Activated CD8-positive, alpha-beta memory T cell treated with anti-CD3 and anti-CD28 coated beads for 48 hours (primary cell): Measurements from ENCODE around the gene SMIM3.
A peak's percentile ranks its signal among the peaks of the same experiment; 100 is the strongest.
"Not testable (repeated sequence)": the region's sequence is repeated elsewhere in the genome, so short reads cannot be mapped to it uniquely, and the experiment has no call there.

Experiments
- DNase-seq, 3 experiments: peaks; one replicate each; pipeline ENCODE4 v3.0.0-alpha.2; 2020; ENCODE audit warnings: low read depth in 2 of 3, low spot score in 2 of 3

Gene SMIM3, protein sequence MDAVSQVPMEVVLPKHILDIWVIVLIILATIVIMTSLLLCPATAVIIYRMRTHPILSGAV

DNA sequence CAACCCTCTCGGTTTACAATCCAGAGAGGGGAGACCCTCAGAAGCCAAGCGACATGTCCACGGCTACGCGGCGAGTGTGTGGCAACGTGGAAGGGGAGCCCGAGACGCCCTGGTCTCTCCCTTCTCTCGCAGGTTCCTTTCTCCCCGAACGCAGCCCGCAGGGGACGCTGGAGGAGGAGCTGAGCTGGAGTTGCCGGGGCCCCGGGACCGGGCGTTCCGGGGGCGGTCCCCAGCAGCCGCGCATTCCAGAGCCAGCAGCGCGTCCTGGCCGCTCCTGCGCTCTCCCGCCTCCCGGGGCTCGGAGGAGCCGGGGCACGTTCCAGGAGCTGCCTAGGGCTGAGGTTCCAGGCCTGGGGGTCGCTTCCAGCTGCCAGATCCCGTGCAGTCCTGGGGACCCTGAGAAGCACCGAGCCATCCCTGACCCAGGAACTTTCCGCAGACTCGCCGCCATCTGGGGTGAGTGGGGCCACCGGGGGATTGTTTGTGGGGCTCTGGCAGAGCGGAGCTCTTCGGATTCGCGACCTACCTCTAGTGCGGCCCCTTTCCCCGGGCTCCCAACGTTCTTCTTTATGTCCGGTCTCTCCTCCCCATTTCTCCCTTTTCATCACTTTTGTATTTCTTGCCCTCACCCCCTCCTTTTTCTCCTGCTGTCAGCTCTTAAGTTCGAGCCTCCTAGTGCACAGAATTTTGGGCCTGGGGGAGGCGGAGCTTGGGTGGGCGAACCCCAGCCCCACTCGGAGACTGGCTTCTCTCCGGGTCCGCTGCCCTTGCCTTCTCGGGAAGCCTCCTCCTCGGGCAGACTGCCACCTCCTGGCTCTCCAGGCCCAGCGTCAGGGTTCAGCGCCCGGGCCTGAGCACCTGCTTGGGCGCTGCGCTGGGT, at the start of gene SMIM3:
Gene SMIM3, plus strand, starts transcription at position 241 of the 880 bp plus-strand sequence. CDS start 16,684 bp downstream, outside the sequence.
- peak in 1 of 3 experiments; percentile 46 for DNase-seq

DNA sequence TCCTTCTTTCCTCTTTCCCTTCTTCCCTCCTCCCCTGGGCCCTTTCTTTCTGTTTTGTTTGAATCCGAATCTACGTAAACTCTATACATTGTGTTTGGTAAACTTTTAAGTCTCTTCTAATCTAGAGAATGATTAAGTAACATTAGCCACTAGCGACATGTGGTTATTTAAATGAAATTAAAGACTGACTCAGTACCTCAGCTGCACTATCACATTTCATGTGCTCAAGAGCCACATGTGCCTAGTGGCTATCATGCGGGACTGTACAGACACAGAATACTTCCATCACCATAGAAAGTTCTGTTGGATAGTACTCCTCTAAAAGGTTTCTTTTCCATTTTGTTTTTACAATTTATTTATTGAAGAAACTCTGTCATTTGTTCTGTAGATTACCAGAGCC, 48.7 kb upstream of the SMIM3 start:
- no peak for DNase-seq

GRCh38 chr5:150731669-150732242, 46.8 kb upstream of the SMIM3 start:
- DNase-seq = no peak

DNA sequence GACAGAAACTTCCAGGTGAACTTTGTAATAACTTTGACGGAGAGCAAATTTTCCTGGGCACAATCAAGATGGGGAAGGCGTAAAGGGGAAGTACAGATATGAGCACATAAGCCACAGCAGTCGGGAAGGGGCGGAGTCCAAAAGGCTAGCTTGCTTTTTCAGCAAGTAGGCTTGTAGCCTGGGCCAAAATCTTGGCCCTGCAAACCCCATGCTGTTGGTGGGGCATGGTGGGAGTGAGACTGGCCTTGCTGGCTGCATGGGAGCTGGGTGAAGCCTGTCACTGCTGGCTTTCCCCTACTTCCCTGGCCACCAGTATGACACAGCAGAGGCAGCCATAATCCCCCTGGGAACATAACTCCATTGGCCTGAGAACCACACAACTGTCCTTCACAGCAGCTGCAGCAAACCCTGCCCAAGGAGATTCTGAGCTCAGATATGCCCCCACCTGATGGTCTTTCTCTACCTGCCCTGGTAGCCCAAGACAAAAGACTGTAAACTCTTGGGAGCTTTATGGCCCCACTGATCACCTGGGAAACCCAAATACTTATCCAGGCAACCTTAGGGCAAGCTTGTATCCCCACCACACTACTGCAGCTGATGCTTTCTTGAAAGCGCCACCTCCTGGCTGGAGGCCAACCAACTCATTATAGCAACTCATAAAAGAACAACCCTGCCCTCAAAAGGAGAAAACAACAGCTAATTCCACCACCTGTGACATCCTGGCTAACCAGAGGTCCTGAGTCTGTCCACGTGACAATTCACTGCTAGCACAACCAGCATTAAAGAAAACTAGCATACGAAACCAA, 43.8 kb upstream of the SMIM3 start:
- DNase-seq = no peak

DNA sequence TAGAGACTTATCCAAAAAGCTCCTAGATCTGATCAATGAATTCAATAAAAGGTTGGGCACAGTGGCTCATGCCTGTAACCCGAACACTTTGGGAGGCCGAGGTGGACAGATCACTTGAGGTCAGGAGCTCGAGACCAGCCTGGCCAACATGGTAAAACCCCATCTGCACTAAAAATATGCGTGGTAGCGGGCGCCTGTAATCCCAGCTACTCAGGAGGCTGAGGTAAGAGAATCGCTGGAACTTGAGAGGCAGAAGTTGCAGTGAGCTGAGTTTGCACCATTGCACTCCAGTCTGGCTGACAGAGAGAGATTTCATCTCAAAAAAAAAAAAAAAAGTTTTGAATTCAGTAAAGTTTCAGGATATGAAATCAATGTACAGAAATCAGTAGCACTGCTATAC, 39.7 kb upstream of the SMIM3 start:
- DNase-seq = no peak

DNA sequence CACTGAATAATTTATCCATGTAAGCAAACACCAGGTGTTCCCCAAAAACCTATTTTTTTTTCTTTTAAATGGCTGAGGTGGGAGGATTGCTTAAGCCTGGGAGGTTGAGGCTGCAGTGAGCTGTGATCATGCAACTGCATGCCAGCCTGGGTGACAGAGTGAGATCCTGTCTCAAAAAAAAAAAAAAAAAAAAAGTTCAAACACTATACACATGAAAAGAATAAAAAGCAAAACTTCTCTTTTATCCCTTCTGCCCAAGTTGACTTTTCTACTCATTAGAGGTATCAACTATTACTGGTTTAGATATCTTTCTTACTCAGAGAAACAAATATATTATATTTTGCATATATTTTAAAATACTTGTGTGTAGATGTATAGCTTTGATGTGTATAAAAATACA, 37.6 kb upstream of the SMIM3 start:
- DNase-seq = no peak

GRCh38 chr5:150742455-150743141, 36.0 kb upstream of the SMIM3 start:
- DNase-seq = not testable (repeated sequence)

- not testable (repeated sequence) for DNase-seq
These were observed 35.4 kb upstream of the SMIM3 start for GRCh38 chr5:150743142-150743488.

DNA sequence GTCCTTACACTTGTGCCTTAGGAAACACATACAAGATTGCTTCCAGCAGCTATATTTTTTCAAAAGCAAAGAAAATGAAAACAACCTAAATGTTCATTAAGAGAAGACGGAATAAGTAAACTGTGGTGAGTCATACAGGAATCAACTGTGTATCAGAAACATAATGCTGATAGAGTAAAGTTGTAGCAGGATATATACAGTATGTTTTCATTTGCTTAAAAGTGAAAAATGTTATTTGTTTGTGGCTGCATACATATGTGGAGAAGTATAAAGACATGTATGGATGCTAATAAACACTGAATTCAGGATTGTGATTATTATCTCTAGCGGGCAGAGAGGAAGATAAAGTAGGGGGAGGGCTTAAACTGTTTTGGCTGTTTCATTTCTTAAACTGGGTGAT, 28.1 kb upstream of the SMIM3 start:
- DNase-seq = no peak

- DNase-seq = no peak
These were observed 27.3 kb upstream of the SMIM3 start for GRCh38 chr5:150751096-150751891.

GRCh38 chr5:150753463-150753862, 25.1 kb upstream of the SMIM3 start:
- no peak for DNase-seq

- no peak for DNase-seq
These were observed 24.7 kb upstream of the SMIM3 start for GRCh38 chr5:150753863-150754262.

- no peak for DNase-seq
These were observed 21.4 kb upstream of the SMIM3 start for GRCh38 chr5:150757087-150757649.

DNA sequence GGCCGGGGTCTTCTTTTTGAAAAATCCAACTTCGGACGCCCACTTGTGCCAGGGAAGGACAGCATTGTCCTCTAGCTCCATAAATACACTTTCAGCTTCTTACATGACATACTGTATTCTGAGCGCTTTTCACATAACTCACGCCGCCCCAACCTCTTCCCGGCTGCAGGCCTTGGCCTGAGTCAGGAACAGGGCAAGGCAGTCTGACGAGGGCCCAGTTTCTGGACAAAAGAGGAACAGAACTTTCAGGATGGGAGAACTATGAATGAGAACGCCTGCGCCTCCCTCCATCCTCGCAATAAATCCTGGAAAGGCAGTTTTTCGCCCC, 20.4 kb upstream of the SMIM3 start:
- DNase-seq = no peak

GRCh38 chr5:150758531-150759333, 19.8 kb upstream of the SMIM3 start, which contains the start of gene DCTN4:
Gene DCTN4, minus strand, starts transcription at chr5:150759017. Its CDS starts 24 bp downstream, at chr5:150758993.
- DNase-seq = peak; percentile 82 to 91 (median 85)

DNA sequence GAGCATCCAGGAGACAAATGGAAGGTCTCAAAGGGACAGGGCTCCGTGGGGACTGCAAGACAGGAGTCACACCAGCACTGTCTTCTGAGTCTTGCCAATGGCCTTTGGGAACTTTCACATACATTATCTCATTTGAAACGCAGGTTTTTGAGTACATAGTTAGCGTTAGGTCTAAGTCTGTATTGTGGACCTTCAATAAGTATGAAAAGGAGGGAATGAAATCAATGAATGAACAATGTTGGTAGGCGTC, 19.3 kb upstream of the SMIM3 start:
- no peak for DNase-seq

DNA sequence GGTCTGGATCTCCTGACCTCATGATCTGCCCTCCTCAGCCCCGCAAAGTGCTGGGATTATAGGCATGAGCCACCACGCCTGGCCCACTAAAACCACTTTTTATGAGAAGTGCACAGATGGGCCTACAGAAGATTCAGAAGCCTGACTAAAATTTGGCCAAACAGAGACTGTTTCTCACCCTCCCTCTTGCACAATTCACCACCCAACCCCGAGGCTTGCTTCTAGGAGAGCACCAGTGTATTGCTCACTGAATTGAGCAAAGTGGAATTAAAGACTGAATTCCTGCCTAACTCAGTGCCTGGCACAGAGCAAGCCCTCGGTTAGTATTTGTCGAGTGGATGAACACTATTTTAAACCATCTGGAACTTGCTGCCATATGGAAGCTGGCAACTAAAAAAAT, 16.3 kb upstream of the SMIM3 start:
- no peak for DNase-seq

GRCh38 chr5:150763023-150763769, 15.4 kb upstream of the SMIM3 start:
- no peak for DNase-seq

DNA sequence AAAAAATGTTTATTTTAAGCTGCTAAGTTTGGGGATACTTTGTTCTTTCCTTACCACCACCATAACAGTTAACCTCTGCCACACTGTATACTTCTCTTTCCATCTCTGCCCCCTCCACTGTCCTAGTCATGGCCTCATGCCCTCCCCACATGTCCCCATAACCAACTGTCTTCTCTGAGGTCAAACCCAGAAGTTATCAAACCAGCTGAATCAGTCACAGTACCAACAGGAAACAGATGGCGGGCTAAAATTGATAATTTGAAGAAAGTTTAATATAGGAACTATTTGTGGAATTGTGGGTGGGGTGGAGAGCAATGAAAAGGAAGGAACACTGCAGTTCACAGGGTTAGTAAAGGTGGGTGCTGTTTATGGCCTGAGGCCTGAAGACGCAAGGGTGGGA, 14.0 kb upstream of the SMIM3 start:
- no peak for DNase-seq
